Mucosa of rectum (tissue), 2 donors: ENCODE data around the gene TNIK.

Experiments used
- H3K27ac ChIP-seq, 2 donors: one replicate each; pipeline ENCODE4 v1.7.0; 2013; ENCODE audit warnings: inconsistent platforms in 2 of 2, low read depth in 2 of 2, low read length in 2 of 2
- H3K27me3 ChIP-seq, 2 donors: one replicate each; pipeline ENCODE4 v1.7.0; 2013; ENCODE audit warnings: low read length in 2 of 2; ENCODE audit not compliant: control insufficient read depth in 2 of 2, insufficient read depth in 2 of 2
- H3K36me3 ChIP-seq, 2 donors: one replicate each; pipeline ENCODE4 v1.7.0; 2013; ENCODE audit warnings: low read length in 2 of 2; ENCODE audit not compliant: control insufficient read depth in 2 of 2, insufficient read depth in 2 of 2
- H3K4me1 ChIP-seq, 2 donors: one replicate each; pipeline ENCODE4 v1.7.0; 2013; ENCODE audit warnings: low read length in 2 of 2, mild to moderate bottlenecking in 1 of 2; ENCODE audit not compliant: control insufficient read depth in 2 of 2, insufficient read depth in 2 of 2
- H3K4me3 ChIP-seq, 2 donors: one replicate each; pipeline ENCODE4 v1.7.0; 2013; ENCODE audit warnings: low read length in 2 of 2
- H3K9ac ChIP-seq, 2 donors: one replicate each; pipeline ENCODE4 v1.7.0; 2013; ENCODE audit warnings: low read length in 2 of 2, low read depth in 1 of 2, mild to moderate bottlenecking in 1 of 2
- H3K9me3 ChIP-seq, 2 donors: one replicate each; pipeline ENCODE4 v1.7.0; 2013; ENCODE audit warnings: low read length in 2 of 2; ENCODE audit not compliant: control insufficient read depth in 2 of 2
- donor health status: healthy.
- donor health status: Normal muscosa, but diverticular disease.

The TNIK gene

GRCh38 chr3:171163101-171164066 is 296.8 kb downstream of the TNIK start:
- peaks cover 0 to 3% of the 10 kb centered on the region in 2 donors for H3K4me1 ChIP-seq
- peaks cover 3 to 4% of the 10 kb centered on the region in 2 donors for H3K9me3 ChIP-seq
- no peak overlapping the region for H3K27ac ChIP-seq
- peaks cover 7 to 28% of the 10 kb centered on the region in 2 donors for H3K36me3 ChIP-seq
- H3K9ac ChIP-seq = no peak overlapping the region
- H3K4me3 ChIP-seq = no peak overlapping the region
- no peaks in the 10 kb centered on the region for H3K27me3 ChIP-seq

GRCh38 chr3:171160325-171160724 is 299.9 kb downstream of the TNIK start:
- peaks cover 13 to 26% of the 10 kb centered on the region in 2 donors for H3K36me3 ChIP-seq
- no peak overlapping the region for H3K27ac ChIP-seq
- peaks cover 3 to 4% of the 10 kb centered on the region in 2 donors for H3K9me3 ChIP-seq
- H3K4me1 ChIP-seq = no peaks in the 10 kb centered on the region
- H3K9ac ChIP-seq = no peak overlapping the region
- no peaks in the 10 kb centered on the region for H3K27me3 ChIP-seq
- H3K4me3 ChIP-seq = no peak overlapping the region

DNA sequence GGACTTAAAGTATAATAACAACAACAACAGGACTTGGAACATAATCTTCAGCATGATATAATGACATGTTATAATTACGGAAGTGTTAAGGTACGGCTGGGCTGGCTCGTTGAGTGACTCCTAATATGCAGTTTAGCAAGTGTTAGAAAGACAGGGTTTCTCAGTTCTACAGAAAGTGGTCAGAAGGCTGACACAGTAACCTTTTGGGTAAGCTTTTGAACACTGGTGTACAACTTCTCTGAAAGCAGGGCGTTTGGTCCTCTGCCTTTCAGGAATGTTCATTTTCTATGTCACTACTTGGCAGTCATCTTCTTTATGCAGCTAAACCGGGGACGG is 300.4 kb downstream of the TNIK start:
- Histone ChIP-seq H3K27ac (no peak overlapping the region), H3K4me3 (no peak overlapping the region), H3K9ac (no peak overlapping the region), H3K27me3 (no peaks in the 10 kb centered on the region), H3K36me3 (peaks cover 15 to 26% of the 10 kb centered on the region in 2 donors), H3K9me3 (peaks cover 3 to 4% of the 10 kb centered on the region in 2 donors), H3K4me1 (no peaks in the 10 kb centered on the region)

GRCh38 chr3:171159024-171159821 is 301.0 kb downstream of the TNIK start:
- no peaks in the 10 kb centered on the region for H3K27me3 ChIP-seq
- peaks cover 3 to 4% of the 10 kb centered on the region in 2 donors for H3K9me3 ChIP-seq
- H3K4me3 ChIP-seq = no peak overlapping the region
- no peak overlapping the region for H3K27ac ChIP-seq
- no peaks in the 10 kb centered on the region for H3K4me1 ChIP-seq
- H3K9ac ChIP-seq = no peak overlapping the region
- peaks cover 15 to 26% of the 10 kb centered on the region in 2 donors for H3K36me3 ChIP-seq

DNA sequence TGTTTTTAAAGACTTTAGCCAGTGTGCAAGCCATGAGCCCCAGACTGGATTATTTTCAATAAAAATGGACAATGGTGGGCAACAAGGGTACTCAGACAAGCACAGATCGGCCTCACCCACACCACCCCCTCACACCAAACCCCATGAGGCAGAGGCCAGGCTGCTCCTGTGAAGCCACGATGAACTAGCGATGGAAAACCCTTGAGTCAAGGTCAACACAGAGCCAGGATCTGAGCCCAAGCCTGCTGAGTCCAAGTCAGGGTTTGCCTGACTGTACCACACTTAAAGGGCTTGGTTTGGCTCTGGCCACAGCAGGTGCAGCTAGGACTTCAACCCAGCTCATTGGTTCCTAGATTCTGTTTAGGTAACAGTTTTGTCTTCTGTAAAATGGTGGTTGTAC is 302.2 kb downstream of the TNIK start:
- H3K9me3 ChIP-seq = peaks cover 2% of the 10 kb centered on the region in 2 donors
- H3K27ac ChIP-seq = no peak overlapping the region
- H3K4me3 ChIP-seq = no peak overlapping the region
- peaks cover 15 to 27% of the 10 kb centered on the region in 2 donors for H3K36me3 ChIP-seq
- no peaks in the 10 kb centered on the region for H3K27me3 ChIP-seq
- H3K4me1 ChIP-seq = no peaks in the 10 kb centered on the region
- H3K9ac ChIP-seq = no peak overlapping the region

DNA sequence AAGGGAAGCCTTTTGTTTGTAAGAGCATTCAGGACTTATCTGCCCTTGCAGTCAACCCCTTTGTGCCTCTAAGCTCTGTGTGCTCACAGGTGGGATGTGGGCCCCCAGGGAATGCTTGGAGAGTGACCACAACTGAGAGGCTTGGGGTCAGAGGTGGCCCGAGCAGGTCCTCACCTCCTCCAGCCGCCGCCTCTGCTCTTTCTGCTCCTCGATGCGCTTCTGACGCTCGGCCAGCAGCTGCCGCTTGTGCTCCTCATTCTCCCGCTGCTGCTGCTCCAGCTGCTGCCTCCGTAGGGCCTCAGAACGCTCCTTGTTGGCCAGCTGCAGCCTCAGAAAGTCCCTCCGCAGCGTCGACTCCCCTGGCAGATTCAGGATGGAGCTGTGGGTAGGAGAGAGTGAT is 302.9 kb downstream of the TNIK start:
- Histone ChIP-seq H3K9ac (no peak overlapping the region), H3K27ac (no peak overlapping the region), H3K4me1 (no peaks in the 10 kb centered on the region), H3K9me3 (no peaks in the 10 kb centered on the region), H3K4me3 (no peak overlapping the region), H3K27me3 (no peaks in the 10 kb centered on the region), H3K36me3 (peaks cover 15 to 24% of the 10 kb centered on the region in 2 donors)

GRCh38 chr3:171156401-171157010 is 303.7 kb downstream of the TNIK start:
- H3K27me3 ChIP-seq = no peaks in the 10 kb centered on the region
- H3K9ac ChIP-seq = no peak overlapping the region
- H3K36me3 ChIP-seq = peaks cover 15 to 24% of the 10 kb centered on the region in 2 donors
- no peak overlapping the region for H3K27ac ChIP-seq
- H3K4me1 ChIP-seq = no peaks in the 10 kb centered on the region
- no peaks in the 10 kb centered on the region for H3K9me3 ChIP-seq
- H3K4me3 ChIP-seq = no peak overlapping the region

GRCh38 chr3:171155122-171155700 is 305.0 kb downstream of the TNIK start:
- H3K9ac ChIP-seq = no peak overlapping the region
- peaks cover 15 to 20% of the 10 kb centered on the region in 2 donors for H3K36me3 ChIP-seq
- H3K4me3 ChIP-seq = no peak overlapping the region
- no peaks in the 10 kb centered on the region for H3K4me1 ChIP-seq
- H3K27ac ChIP-seq = no peak overlapping the region
- H3K27me3 ChIP-seq = no peaks in the 10 kb centered on the region
- H3K9me3 ChIP-seq = no peaks in the 10 kb centered on the region

GRCh38 chr3:171150945-171151344 is 309.3 kb downstream of the TNIK start:
- no peak overlapping the region for H3K9ac ChIP-seq
- no peaks in the 10 kb centered on the region for H3K27me3 ChIP-seq
- H3K36me3 ChIP-seq = peaks cover 8 to 11% of the 10 kb centered on the region in 2 donors
- no peak overlapping the region for H3K27ac ChIP-seq
- H3K4me1 ChIP-seq = no peaks in the 10 kb centered on the region
- H3K4me3 ChIP-seq = no peak overlapping the region
- H3K9me3 ChIP-seq = no peaks in the 10 kb centered on the region
